Psoas muscle (tissue), 8 donors: Measurements from ENCODE around the gene NEURL2. TPM values are rescaled to one million over a fixed set of nuclear protein-coding genes. Genes with fewer than 3 reads are reported as not detected.
"Not testable (repeated sequence)": the region's sequence is repeated elsewhere in the genome, so short reads cannot be mapped to it uniquely, and the experiment has no call there.

ENCODE experiments used
- ATAC-seq, 4 donors: fragments of 200-7000 bp; cut with Tn5 transposase; one replicate each; pipeline ENCODE4 v1.9.1; 2020; ENCODE audit warnings: moderate library complexity in 3 of 4, mild to moderate bottlenecking in 2 of 4
- DNase-seq, 2 donors: peaks; one replicate each; pipeline ENCODE4 v3.0.0-alpha.2; 2020
- H3K27ac ChIP-seq: fragments of 200-600 bp; one replicate; pipeline ENCODE4 v1.8.0; 2022
- H3K27me3 ChIP-seq, 3 donors: fragments of 200-600 bp in 1 of 3; one replicate each; pipeline versions ENCODE4 v1.6.1 to v1.8.0; 2013 to 2022; ENCODE audit warnings: low read length in 2 of 3, mild to moderate bottlenecking in 2 of 3, moderate library complexity in 1 of 3; ENCODE audit not compliant: insufficient read depth in 3 of 3
- H3K36me3 ChIP-seq, 2 donors: fragments of 200-600 bp in 1 of 2; one replicate each; pipeline versions ENCODE4 v1.6.1 to v1.8.0; 2013 to 2022; ENCODE audit warnings: low read depth in 1 of 2, mild to moderate bottlenecking in 1 of 2, moderate library complexity in 1 of 2; ENCODE audit not compliant: insufficient read depth in 1 of 2
- H3K4me1 ChIP-seq: fragments of 200-600 bp; one replicate; pipeline ENCODE4 v1.8.0; 2022
- H3K4me3 ChIP-seq: fragments of 200-600 bp; one replicate; pipeline ENCODE4 v1.8.0; 2022; ENCODE audit warnings: mild to moderate bottlenecking
- H3K9me3 ChIP-seq: fragments of 200-600 bp; one replicate; pipeline ENCODE4 v1.8.0; 2022
- WGBS, 3 donors: extraction: QIAGEN DNeasy Blood & Tissue Kit; methylation state at CpG; one replicate each; pipeline versions ENCODE4 v1.1.6 to v1.1.7; 2013; 5-methylcytosine and 5-hydroxymethylcytosine counted together
- intact Hi-C, 2 donors: fragments of 100-400 bp; cut with DNase I; formaldehyde crosslinking; loops; one replicate each; pipeline versions ENCODE4 v1.11.0 to v1.14.2; 2022
- polyA plus RNA-seq, 3 donors: library from polyadenylated mRNA; stranded (reverse); fragments of 200-250 nt; gene quantifications; one replicate each; pipeline ENCODE4 v1.2.3, GENCODE V29; 2013
- total RNA-seq, 4 donors: library from RNA; stranded (reverse); fragmentation: NEBNext Ultra II Directional in 2 of 4; extraction: Animal tissue kit (Norgen Biotek cat#: 25700) in 2 of 4; gene quantifications; one replicate each; pipeline versions ENCODE4 v1.2.1 to v1.2.4, GENCODE V29; 2021 to 2023
- TF ChIP-seq, protein P1 (sequence below): fragments of 200-600 bp; IDR thresholded peaks from one replicate; pipeline ENCODE4 v1.8.0; 2022; ENCODE audit warnings: antibody characterized with exemption
- donor health status: healthy with polysubstance abuse.
- donor health status: DM: no; HTN: no; CAD: no; lungs with moderate emphysema.
- donor health status: Bipolar disorder and iron deficiency.
- donor health status: healthy.
- donor health status: DM: yes; HTN: yes; CAD: no.
- donor health status: DM: no; HTN: no; CAD: no.
- donor health status: DM: no; HTN: no; CAD: no.
- donor health status: DM: yes; HTN: yes; CAD: no.

The NEURL2 gene
- total and polyA plus RNA-seq, 7 donors, result 4.3 to 11.8 (median 7.9) TPM

DNA sequence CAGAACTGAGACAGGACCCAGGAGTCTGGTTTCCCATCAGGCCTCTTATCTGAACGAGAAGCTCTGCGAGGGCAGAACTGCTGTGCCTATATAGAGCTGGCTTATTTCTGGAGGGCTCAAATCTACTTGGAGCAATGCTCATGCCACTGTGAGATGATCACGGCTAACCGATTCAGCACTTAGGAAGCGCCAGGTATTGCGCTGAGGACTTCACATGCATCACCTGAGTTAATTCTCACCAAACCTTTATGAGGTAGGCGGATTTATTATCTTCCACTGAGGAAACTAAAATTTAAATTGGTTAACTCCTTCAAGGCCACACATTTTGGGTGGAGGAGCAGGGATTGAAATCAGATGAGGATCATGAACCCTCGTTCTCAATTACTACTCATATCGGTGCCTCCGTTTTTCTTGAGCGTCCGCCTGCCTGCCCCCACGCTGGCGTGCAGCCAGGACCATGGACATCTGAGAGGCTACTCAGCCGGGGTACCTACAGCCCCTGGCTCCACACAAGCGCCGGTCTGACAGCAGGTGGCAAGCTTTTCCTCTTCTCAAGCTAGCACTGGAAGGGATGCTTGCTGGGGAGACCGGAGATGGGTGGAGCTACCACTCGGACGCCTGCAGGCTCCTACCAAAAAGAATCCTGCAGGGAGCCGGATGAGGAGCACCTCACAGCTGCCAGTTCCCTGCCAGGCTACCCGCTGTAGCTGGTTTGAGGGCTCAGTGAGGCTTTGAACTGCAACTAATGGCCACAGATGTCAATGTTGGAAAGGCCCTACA, 42.4 kb upstream of the NEURL2 start:
- H3K36me3 ChIP-seq, result peaks cover 4 to 23% of the 10 kb centered on the region in 2 donors
- 21 to 28% (median 24%) methylated on average over 22 of the region's 22 CpGs for WGBS, 3 donors
- ATAC-seq (peak; percentile 6 to 36 (median 19)), DNase-seq (peak; percentile 61 to 82)
- TF ChIP-seq, protein P1, sequence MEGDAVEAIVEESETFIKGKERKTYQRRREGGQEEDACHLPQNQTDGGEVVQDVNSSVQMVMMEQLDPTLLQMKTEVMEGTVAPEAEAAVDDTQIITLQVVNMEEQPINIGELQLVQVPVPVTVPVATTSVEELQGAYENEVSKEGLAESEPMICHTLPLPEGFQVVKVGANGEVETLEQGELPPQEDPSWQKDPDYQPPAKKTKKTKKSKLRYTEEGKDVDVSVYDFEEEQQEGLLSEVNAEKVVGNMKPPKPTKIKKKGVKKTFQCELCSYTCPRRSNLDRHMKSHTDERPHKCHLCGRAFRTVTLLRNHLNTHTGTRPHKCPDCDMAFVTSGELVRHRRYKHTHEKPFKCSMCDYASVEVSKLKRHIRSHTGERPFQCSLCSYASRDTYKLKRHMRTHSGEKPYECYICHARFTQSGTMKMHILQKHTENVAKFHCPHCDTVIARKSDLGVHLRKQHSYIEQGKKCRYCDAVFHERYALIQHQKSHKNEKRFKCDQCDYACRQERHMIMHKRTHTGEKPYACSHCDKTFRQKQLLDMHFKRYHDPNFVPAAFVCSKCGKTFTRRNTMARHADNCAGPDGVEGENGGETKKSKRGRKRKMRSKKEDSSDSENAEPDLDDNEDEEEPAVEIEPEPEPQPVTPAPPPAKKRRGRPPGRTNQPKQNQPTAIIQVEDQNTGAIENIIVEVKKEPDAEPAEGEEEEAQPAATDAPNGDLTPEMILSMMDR, result peak; percentile 32
- peak overlapping the region; percentile 100 for H3K27ac ChIP-seq
- intact Hi-C loops, result loop anchor here (5.0 to 10.0 kb wide), 2 partner anchors 41 to 1381 kb away; partner anchors contain the start of genes CTSA (in 2 of the 2) and NEURL2 (in 2 of the 2)
- H3K9me3 ChIP-seq, result no peaks in the 10 kb centered on the region
- peaks cover 18% of the 10 kb centered on the region for H3K4me1 ChIP-seq
- H3K27me3 ChIP-seq, result no peaks in the 10 kb centered on the region
- H3K4me3 ChIP-seq, result peak overlapping the region; percentile 97

DNA sequence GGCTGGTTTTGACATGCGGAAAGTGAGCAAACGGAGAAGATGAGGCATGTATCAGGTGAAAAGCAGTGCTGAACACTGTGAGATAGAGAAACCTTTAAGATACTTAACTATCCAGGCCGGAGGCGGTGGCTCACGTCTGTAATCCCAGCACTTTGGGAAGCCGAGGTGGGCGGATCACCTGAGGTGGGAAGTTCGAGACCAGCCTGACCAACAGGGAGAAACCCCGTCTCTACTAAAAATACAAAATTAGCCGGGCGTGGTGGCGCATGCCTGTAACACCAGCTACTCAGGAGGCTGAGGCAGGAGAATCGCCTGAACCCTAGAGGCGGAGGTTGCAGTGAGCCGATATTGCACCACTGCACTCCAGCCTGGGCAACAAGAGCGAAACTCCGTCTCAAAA, 40.7 kb upstream of the NEURL2 start:
- peaks cover 0 to 10% of the 10 kb centered on the region in 2 donors for H3K36me3 ChIP-seq
- H3K4me3 ChIP-seq, H3K27ac ChIP-seq, DNase-seq, H3K9me3 ChIP-seq, ATAC-seq, H3K27me3 ChIP-seq: not testable (repeated sequence)
- intact Hi-C loops, result loop anchor here (5.0 to 10.0 kb wide), 2 partner anchors 39 to 1383 kb away; partner anchors contain the start of genes CTSA (in 2 of the 2) and NEURL2 (in 2 of the 2)
- WGBS, 3 donors, result 91 to 94% (median 93%) methylated on average over 16 to 17 of the region's 17 CpGs
- peaks cover 17% of the 10 kb centered on the region for H3K4me1 ChIP-seq

DNA sequence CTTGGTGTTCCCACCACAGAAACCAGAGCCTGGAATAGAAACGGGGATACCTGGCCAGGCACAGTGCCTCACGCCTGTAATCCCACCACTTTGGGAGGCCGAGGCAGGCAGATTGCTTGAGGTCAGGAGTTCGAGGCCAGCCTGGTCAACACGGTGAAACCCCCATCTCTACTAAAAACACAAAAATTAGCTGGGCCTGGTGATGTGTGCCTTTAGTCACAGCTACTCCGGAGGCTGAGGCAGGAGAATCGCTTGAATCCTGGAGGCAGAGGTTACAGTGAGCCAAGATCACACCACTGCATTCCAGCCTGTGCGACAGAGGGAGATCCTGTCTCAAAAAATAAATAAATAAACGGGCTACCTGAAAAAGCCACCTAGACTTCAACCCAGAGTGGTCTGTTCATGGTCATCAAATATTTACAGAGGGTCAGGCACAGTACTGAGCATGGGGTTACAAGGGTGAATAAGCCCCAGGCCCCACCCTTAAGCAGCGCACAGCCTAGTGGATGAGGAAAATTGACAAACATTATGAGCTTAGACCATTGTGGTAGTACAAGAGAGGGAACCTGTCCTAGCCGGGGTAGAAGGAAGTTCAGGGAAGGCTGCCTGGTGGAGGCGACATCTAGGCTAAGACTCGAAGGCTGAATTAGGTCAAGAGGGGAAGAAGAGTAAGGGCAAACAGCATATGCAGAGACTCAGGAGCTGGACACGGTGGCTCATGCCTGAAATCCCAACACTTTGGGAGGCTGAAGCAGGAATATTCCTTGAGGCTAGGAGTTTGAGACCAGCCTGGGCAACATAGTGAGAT, 36.3 kb upstream of the NEURL2 start:
- Histone ChIP-seq H3K27me3 (no peaks in the 10 kb centered on the region), H3K36me3 (peaks cover 0 to 2% of the 10 kb centered on the region in 2 donors), H3K27ac (no peak overlapping the region), H3K4me1 (peaks cover 14% of the 10 kb centered on the region), H3K9me3 (no peaks in the 10 kb centered on the region), H3K4me3 (no peak overlapping the region)
- 79 to 84% (median 80%) methylated on average over 14 of the region's 14 CpGs for WGBS, 3 donors
- ATAC-seq (no peak), DNase-seq (no peak)
- TF ChIP-seq, protein P1, result no peak
- intact Hi-C loops, result no loop called here

DNA sequence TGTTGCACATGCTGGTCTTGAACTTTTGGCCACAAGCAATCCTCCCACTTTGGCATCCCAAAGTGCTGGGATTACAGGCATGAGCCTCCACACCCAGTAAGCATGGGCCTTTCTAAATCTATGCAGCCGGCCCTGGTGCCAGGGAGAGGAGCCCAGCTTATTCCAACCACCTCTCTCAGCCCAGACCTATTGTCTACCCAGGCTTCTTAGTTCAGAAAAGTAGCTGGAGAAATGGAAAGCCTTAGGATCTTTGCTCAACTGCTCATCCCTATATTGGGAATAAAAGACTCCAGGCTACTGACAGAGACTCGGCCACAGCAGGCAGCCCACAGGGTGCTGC, 35.7 kb upstream of the NEURL2 start:
- intact Hi-C loops, result no loop called here
- peaks cover 14% of the 10 kb centered on the region for H3K4me1 ChIP-seq
- no peaks in the 10 kb centered on the region for H3K36me3 ChIP-seq
- DNase-seq (no peak), ATAC-seq (no peak)
- WGBS, 3 donors, result 50 to 63% (median 54%) methylated on average over 2 of the region's 2 CpGs
- no peaks in the 10 kb centered on the region for H3K27me3 ChIP-seq
- TF ChIP-seq, protein P1, result no peak
- no peak overlapping the region for H3K27ac ChIP-seq
- H3K4me3 ChIP-seq, result no peak overlapping the region
- no peaks in the 10 kb centered on the region for H3K9me3 ChIP-seq
